ENCODE results near the gene RALBP1. TPM values are rescaled to one million over a fixed set of nuclear protein-coding genes. Genes with fewer than 3 reads are reported as not detected.

Gene RALBP1
- 96.1 and 99.3 TPM in 2 replicates for total RNA-seq

GRCh38 chr18:9474983-9475642 lies at the start of gene RALBP1:
Gene RALBP1, plus strand, starts transcription at chr18:9475513. Its CDS starts 37,533 bp downstream, at chr18:9513046.

Small RNA genes lying within 50 kb of the gene (small RNA-seq; reads per million reads assigned to genes)
- gene RNU2-27P: not detected

Other genes starting within 250 kb of the RALBP1 start
- 89.6 and 108 TPM in 2 replicates for gene TWSG1, start 140.7 kb upstream of the RALBP1 start, total RNA-seq
- gene PPP4R1, start 139.0 kb downstream of the RALBP1 start, total RNA-seq: 174 and 200 TPM in 2 replicates
- gene RAB31, start 232.8 kb downstream of the RALBP1 start, total RNA-seq: 35.8 and 37.9 TPM in 2 replicates

Data from thoracic aorta endothelial cell (primary cell).